CD14-positive monocyte (primary cell): ENCODE results near the gene SIX1. TPM values are rescaled to one million over a fixed set of nuclear protein-coding genes. Genes with fewer than 3 reads are reported as not detected.

ENCODE experiments used
- DNase-seq, 3 donors: peaks; one replicate each; pipeline ENCODE4 v3.0.0-alpha.2; 2011 to 2022
- H2AFZ ChIP-seq: 2 replicates; pipeline ENCODE4 v1.6.0; 2012; ENCODE audit warnings: mild to moderate bottlenecking, low read depth, low read length, inconsistent platforms; ENCODE audit not compliant: insufficient read depth, poor library complexity, severe bottlenecking
- H3K27ac ChIP-seq, 2 donors: 1 replicate in 1 of 2; 2 replicates in 1 of 2; pipeline ENCODE4 v1.5.1; 2012 to 2013; ENCODE audit warnings: low read length in 2 of 2, control low read depth in 1 of 2, inconsistent platforms in 1 of 2, low read depth in 1 of 2, mild to moderate bottlenecking in 1 of 2
- H3K27me3 ChIP-seq, 2 donors: one replicate each; pipeline versions ENCODE4 v1.6.0 to v1.6.1; 2011 to 2013; ENCODE audit warnings: low read length in 2 of 2; ENCODE audit not compliant: control insufficient read depth in 2 of 2, insufficient read depth in 2 of 2
- H3K36me3 ChIP-seq, 2 donors: replicated peaks in 1 of 2; 1 replicate in 1 of 2; 2 replicates in 1 of 2; pipeline versions ENCODE4 v1.5.1 to v1.6.1; 2012 to 2013; ENCODE audit warnings: low read length in 2 of 2, control low read depth in 1 of 2, inconsistent platforms in 1 of 2, mild to moderate bottlenecking in 1 of 2; ENCODE audit not compliant: insufficient read depth in 2 of 2, control insufficient read depth in 1 of 2
- H3K4me1 ChIP-seq, 2 donors: 1 replicate in 1 of 2; 2 replicates in 1 of 2; pipeline versions ENCODE4 v1.5.1 to v1.6.1; 2012 to 2013; ENCODE audit warnings: low read length in 2 of 2, control low read depth in 1 of 2, inconsistent platforms in 1 of 2, mild to moderate bottlenecking in 1 of 2, moderate library complexity in 1 of 2; ENCODE audit not compliant: insufficient read depth in 2 of 2, control insufficient read depth in 1 of 2
- H3K4me2 ChIP-seq: replicated peaks from 2 replicates; pipeline ENCODE3; 2012; ENCODE audit warnings: low read length, moderate library complexity, mild to moderate bottlenecking; ENCODE audit not compliant: poor library complexity, severe bottlenecking; ENCODE audit errors: extremely low read depth
- H3K4me3 ChIP-seq, 3 experiments: fragments of 200-600 bp in 1 of 3; sonication (generic) in 1 of 3; replicated peaks in 1 of 3; 1 replicate in 2 of 3; 2 replicates in 1 of 3; pipeline ENCODE4 v1.5.1; 2011 to 2013; ENCODE audit warnings: low read length in 3 of 3, mild to moderate bottlenecking in 3 of 3, control low read depth in 2 of 3, low read depth in 2 of 3, inconsistent platforms in 1 of 3, moderate library complexity in 1 of 3
- H3K79me2 ChIP-seq: 2 replicates; pipeline ENCODE4 v1.6.0; 2012; ENCODE audit warnings: mild to moderate bottlenecking, control low read depth, inconsistent platforms, low read length, moderate library complexity; ENCODE audit not compliant: insufficient read depth
- H3K9ac ChIP-seq: 2 replicates; pipeline ENCODE4 v1.6.0; 2017; ENCODE audit warnings: low read length, mild to moderate bottlenecking; ENCODE audit not compliant: insufficient read depth, poor library complexity, severe bottlenecking
- H3K9me3 ChIP-seq, 2 donors: replicated peaks in 1 of 2; 1 replicate in 1 of 2; 2 replicates in 1 of 2; pipeline versions ENCODE4 v1.5.1 to v1.6.1; 2012 to 2013; ENCODE audit warnings: low read length in 2 of 2, control low read depth in 1 of 2; ENCODE audit not compliant: control insufficient read depth in 1 of 2, insufficient read depth in 1 of 2
- H4K20me1 ChIP-seq: 2 replicates; pipeline ENCODE4 v1.6.0; 2012; ENCODE audit warnings: mild to moderate bottlenecking, low read length, control low read depth, moderate library complexity; ENCODE audit not compliant: insufficient read depth
- H3K27ac Mint-ChIP-seq, 7 donors: one replicate each; pipeline ENCODE4 v1.8.0; 2020; ENCODE audit warnings: mild to moderate bottlenecking in 7 of 7, mixed read lengths in 7 of 7, moderate library complexity in 6 of 7, inconsistent platforms in 2 of 7
- H3K27me3 Mint-ChIP-seq, 3 donors: one replicate each; pipeline ENCODE4 v1.8.0; 2021 to 2022; ENCODE audit warnings: low read depth in 3 of 3, mild to moderate bottlenecking in 3 of 3, mixed read lengths in 3 of 3, moderate library complexity in 3 of 3, inconsistent platforms in 1 of 3
- H3K36me3 Mint-ChIP-seq, 2 donors: one replicate each; pipeline ENCODE4 v1.8.0; 2020; ENCODE audit warnings: mixed read lengths in 2 of 2, inconsistent platforms in 1 of 2, mild to moderate bottlenecking in 1 of 2
- H3K4me1 Mint-ChIP-seq: one replicate; pipeline ENCODE4 v1.8.0; 2020; ENCODE audit warnings: mild to moderate bottlenecking, mixed read lengths
- H3K4me3 Mint-ChIP-seq, 2 donors: one replicate each; pipeline ENCODE4 v1.8.0; 2020; ENCODE audit warnings: mild to moderate bottlenecking in 2 of 2, mixed read lengths in 2 of 2, moderate library complexity in 1 of 2
- H3K9me3 Mint-ChIP-seq, 7 donors: one replicate each; pipeline ENCODE4 v1.8.0; 2020 to 2022; ENCODE audit warnings: mixed read lengths in 7 of 7, mild to moderate bottlenecking in 6 of 7, moderate library complexity in 6 of 7, inconsistent platforms in 2 of 7
- CTCF ChIP-seq: fragments of 200-600 bp; IDR thresholded peaks from one replicate; pipeline ENCODE4 v1.8.0; 2022; ENCODE audit warnings: antibody characterized with exemption, mild to moderate bottlenecking
- WGBS: methylation state at CpG from one replicate; pipeline ENCODE4 v1.1.5; 2013; ENCODE audit warnings: missing lambda C conversion rate; ENCODE audit not compliant: insufficient coverage; 5-methylcytosine and 5-hydroxymethylcytosine counted together
- intact Hi-C, 2 donors: fragments of 100-400 bp; cut with micrococcal nuclease; formaldehyde crosslinking; loops; one replicate each; pipeline versions ENCODE4 v1.15.0 to v1.15.1; 2023
- polyA plus RNA-seq, 3 donors: library from polyadenylated mRNA; depleted of rRNA in 1 of 3; unstranded in 2 of 3; stranded (reverse) in 1 of 3; fragments of 300-500 nt in 2 of 3; fragments of >200 nt in 1 of 3; fragmentation: Illumina TruSeq in 2 of 3; gene quantifications; 1 replicate in 2 of 3; 2 replicates in 1 of 3; pipeline ENCODE4 v1.2.3, GENCODE V29; 2012 to 2021

The SIX1 gene
- polyA plus RNA-seq, 3 donors, result not detected

GRCh38 chr14:60658909-60659585 is 9.8 kb upstream of the SIX1 start:
- no peaks in the 10 kb centered on the region for H3K36me3 ChIP-seq
- WGBS, result 0% methylated on average over 1 of the region's 4 CpGs
- H3K4me1 ChIP-seq, result peaks cover 25% of the 10 kb centered on the region in 2 donors
- no peak overlapping the region for H3K9ac ChIP-seq
- no peak overlapping the region for H3K4me2 ChIP-seq
- Mint-ChIP-seq H3K27me3 (peaks cover 74 to 86% (median 80%) of the 10 kb centered on the region in 3 donors), H3K27ac (no peak overlapping the region), H3K4me3 (peak overlapping the region in 1 of 2 donors; percentile 97), H3K4me1 (peaks cover 34% of the 10 kb centered on the region), H3K9me3 (peaks cover 0 to 29% (median 18%) of the 10 kb centered on the region in 7 donors), H3K36me3 (peaks cover 3 to 20% of the 10 kb centered on the region in 2 donors)
- peaks cover 0 to 40% of the 10 kb centered on the region in 2 donors for H3K9me3 ChIP-seq
- H4K20me1 ChIP-seq, result no peaks in the 10 kb centered on the region
- H3K4me3 ChIP-seq, result no peak overlapping the region
- intact Hi-C loops, result loop anchor here in 1 of 2 donors (10.0 kb wide), 1 partner anchor 376 kb away; no protein-coding TSS in a partner anchor
- H3K27ac ChIP-seq, result no peak overlapping the region
- DNase-seq, result no peak
- no peak for TF ChIP-seq CTCF
- no peak overlapping the region for H2AFZ ChIP-seq
- H3K79me2 ChIP-seq, result no peaks in the 10 kb centered on the region
- peaks cover 57 to 85% of the 10 kb centered on the region in 2 donors for H3K27me3 ChIP-seq

GRCh38 chr14:60658211-60658690 is 9.0 kb upstream of the SIX1 start:
- peaks cover 0 to 48% of the 10 kb centered on the region in 2 donors for H3K9me3 ChIP-seq
- no peak for TF ChIP-seq CTCF
- H3K4me1 ChIP-seq, result peaks cover 25% of the 10 kb centered on the region in 2 donors
- H3K79me2 ChIP-seq, result no peaks in the 10 kb centered on the region
- no peak for DNase-seq
- peak overlapping the region in 1 of 3 experiments; percentile 82 for H3K4me3 ChIP-seq
- peak overlapping the region; percentile 83 for H3K4me2 ChIP-seq
- peaks cover 0 to 34% (median 23%) of the 10 kb centered on the region in 7 donors for H3K9me3 Mint-ChIP-seq
- no peak overlapping the region for H3K27ac ChIP-seq
- no peak overlapping the region for H3K27ac Mint-ChIP-seq
- H3K36me3 ChIP-seq, result no peaks in the 10 kb centered on the region
- no peak overlapping the region for H2AFZ ChIP-seq
- H3K9ac ChIP-seq, result no peak overlapping the region
- H3K4me3 Mint-ChIP-seq, result peak overlapping the region; percentile 90 to 97
- intact Hi-C loops, result loop anchor here in 1 of 2 donors (10.0 kb wide), 1 partner anchor 377 kb away; no protein-coding TSS in a partner anchor
- H3K4me1 Mint-ChIP-seq, result peaks cover 39% of the 10 kb centered on the region
- no peaks in the 10 kb centered on the region for H4K20me1 ChIP-seq
- H3K27me3 ChIP-seq, result peaks cover 65 to 85% of the 10 kb centered on the region in 2 donors
- WGBS, result 24% methylated on average over 5 of the region's 10 CpGs
- peaks cover 3 to 25% of the 10 kb centered on the region in 2 donors for H3K36me3 Mint-ChIP-seq
- peaks cover 77 to 86% (median 80%) of the 10 kb centered on the region in 3 donors for H3K27me3 Mint-ChIP-seq
